A673 (cell line): Measurements from ENCODE around the gene NPIPA1.
"Not testable (repeated sequence)": the region's sequence is repeated elsewhere in the genome, so short reads cannot be mapped to it uniquely, and the experiment has no call there.

Source experiments
- EZH2 ChIP-seq: fragments of 200-600 bp; sonication (generic); IDR thresholded peaks from 2 replicates; pipeline ENCODE4 v1.6.1; 2017; ENCODE audit warnings: borderline replicate concordance, low read depth, mild to moderate bottlenecking, mixed read lengths, antibody characterized with exemption, low read length; ENCODE audit not compliant: poor library complexity, severe bottlenecking
- TF ChIP-seq, protein P1 (sequence below): fragments of 300-800, 200-600 bp; sonication (generic); conservative IDR thresholded peaks from 2 replicates; pipeline ENCODE4 v1.5.1; 2017; ENCODE audit warnings: low read depth, mild to moderate bottlenecking, antibody characterized with exemption, low read length, moderate library complexity, mixed read lengths

GRCh38 chr16:14999845-15000244, 62.6 kb downstream of the NPIPA1 start:
- TF ChIP-seq, protein P1, sequence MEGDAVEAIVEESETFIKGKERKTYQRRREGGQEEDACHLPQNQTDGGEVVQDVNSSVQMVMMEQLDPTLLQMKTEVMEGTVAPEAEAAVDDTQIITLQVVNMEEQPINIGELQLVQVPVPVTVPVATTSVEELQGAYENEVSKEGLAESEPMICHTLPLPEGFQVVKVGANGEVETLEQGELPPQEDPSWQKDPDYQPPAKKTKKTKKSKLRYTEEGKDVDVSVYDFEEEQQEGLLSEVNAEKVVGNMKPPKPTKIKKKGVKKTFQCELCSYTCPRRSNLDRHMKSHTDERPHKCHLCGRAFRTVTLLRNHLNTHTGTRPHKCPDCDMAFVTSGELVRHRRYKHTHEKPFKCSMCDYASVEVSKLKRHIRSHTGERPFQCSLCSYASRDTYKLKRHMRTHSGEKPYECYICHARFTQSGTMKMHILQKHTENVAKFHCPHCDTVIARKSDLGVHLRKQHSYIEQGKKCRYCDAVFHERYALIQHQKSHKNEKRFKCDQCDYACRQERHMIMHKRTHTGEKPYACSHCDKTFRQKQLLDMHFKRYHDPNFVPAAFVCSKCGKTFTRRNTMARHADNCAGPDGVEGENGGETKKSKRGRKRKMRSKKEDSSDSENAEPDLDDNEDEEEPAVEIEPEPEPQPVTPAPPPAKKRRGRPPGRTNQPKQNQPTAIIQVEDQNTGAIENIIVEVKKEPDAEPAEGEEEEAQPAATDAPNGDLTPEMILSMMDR, result not testable (repeated sequence)
- TF ChIP-seq EZH2, result not testable (repeated sequence)
